HS-5 (cell line): ENCODE results near the gene ZNF878.
A peak's percentile ranks its signal among the peaks of the same experiment; 100 is the strongest.
"Not testable (repeated sequence)": the region's sequence is repeated elsewhere in the genome, so short reads cannot be mapped to it uniquely, and the experiment has no call there.

Source experiments
- DNase-seq: peaks from one replicate; pipeline ENCODE4 v3.0.0-alpha.2; 2012; ENCODE audit warnings: low read depth

ZNF878 gene

GRCh38 chr19:12052497-12053169 is at the start of gene ZNF878:
TSS of gene ZNF878 (minus strand) at chr19:12052961. CDS start at chr19:12052801, 160 bp downstream.
- DNase-seq, result peak; percentile 75

- DNase-seq, result no peak
These were observed 45.3 kb upstream of the ZNF878 start for GRCh38 chr19:12098040-12098439.

GRCh38 chr19:12095111-12095790 is 42.5 kb upstream of the ZNF878 start:
- DNase-seq, result peak; percentile 62

- no peak for DNase-seq
These were observed 41.0 kb upstream of the ZNF878 start for GRCh38 chr19:12093777-12094176.

GRCh38 chr19:12092956-12093355 is 40.2 kb upstream of the ZNF878 start:
- DNase-seq, result no peak

- peak; percentile 63 for DNase-seq
These were observed 39.5 kb upstream of the ZNF878 start for GRCh38 chr19:12092065-12092867.

- no peak for DNase-seq
These were observed 38.0 kb upstream of the ZNF878 start for GRCh38 chr19:12090807-12091206.

GRCh38 chr19:12085074-12085818 is 32.5 kb upstream of the ZNF878 start:
- no peak for DNase-seq

- not testable (repeated sequence) for DNase-seq
These were observed 30.6 kb upstream of the ZNF878 start for GRCh38 chr19:12083336-12083735.

- DNase-seq, result no peak
These were observed 24.6 kb upstream of the ZNF878 start for GRCh38 chr19:12077375-12077774.

- DNase-seq, result not testable (repeated sequence)
These were observed 23.6 kb upstream of the ZNF878 start for GRCh38 chr19:12076331-12076730.

- no peak for DNase-seq
These were observed 22.9 kb upstream of the ZNF878 start for GRCh38 chr19:12075538-12076139.

- DNase-seq, result no peak
These were observed 12.1 kb upstream of the ZNF878 start, which contains the start of gene ZNF844 for GRCh38 chr19:12064590-12065538. TSS of gene ZNF844 (plus strand) at chr19:12064731. CDS start at chr19:12064874, 143 bp downstream.

GRCh38 chr19:12055784-12056183 is 3.0 kb upstream of the ZNF878 start:
- DNase-seq, result no peak

- DNase-seq, result no peak
These were observed 667 bp downstream of the ZNF878 start for GRCh38 chr19:12052091-12052496.

GRCh38 chr19:12047868-12048267 is 4.9 kb downstream of the ZNF878 start:
- DNase-seq, result no peak

- no peak for DNase-seq
These were observed 8.9 kb downstream of the ZNF878 start for GRCh38 chr19:12043752-12044422.

- no peak for DNase-seq
These were observed 9.9 kb downstream of the ZNF878 start for GRCh38 chr19:12042893-12043292.

GRCh38 chr19:12035220-12036172 is 17.3 kb downstream of the ZNF878 start, which contains the start of gene ZNF433:
TSS of gene ZNF433 (minus strand) at chr19:12035679. CDS start at chr19:12035539, 140 bp downstream.
- peak; percentile 74 for DNase-seq
